Neuronal stem cell (in vitro differentiated cells): ENCODE results near the gene TRAM1L1. TPM values are rescaled to one million over a fixed set of nuclear protein-coding genes. Genes with fewer than 3 reads are reported as not detected.

Experiments
- DNase-seq: peaks from one replicate; pipeline ENCODE4 v3.0.0-alpha.2; 2013; ENCODE audit warnings: low spot score
- H2AFZ ChIP-seq: one replicate; pipeline ENCODE4 v1.6.1; 2013; ENCODE audit warnings: mild to moderate bottlenecking, low read length, inconsistent platforms
- H2AK5ac ChIP-seq: 2 replicates; pipeline ENCODE4 v1.6.1; 2013; ENCODE audit warnings: low read depth, mild to moderate bottlenecking, inconsistent platforms, low read length, moderate library complexity, mixed read lengths
- H2BK120ac ChIP-seq: 2 replicates; pipeline ENCODE4 v1.6.1; 2013; ENCODE audit warnings: low read depth, mild to moderate bottlenecking, inconsistent platforms, low read length, moderate library complexity, mixed read lengths
- H2BK12ac ChIP-seq: one replicate; pipeline ENCODE4 v1.6.1; 2013; ENCODE audit warnings: low read length, inconsistent platforms
- H2BK15ac ChIP-seq: 2 replicates; pipeline ENCODE4 v1.6.1; 2013; ENCODE audit warnings: mild to moderate bottlenecking, low read length, inconsistent platforms, mixed read lengths
- H2BK5ac ChIP-seq: one replicate; pipeline ENCODE4 v1.6.1; 2013; ENCODE audit warnings: inconsistent platforms, mild to moderate bottlenecking, low read length, moderate library complexity
- H3K14ac ChIP-seq: one replicate; pipeline ENCODE4 v1.6.1; 2013; ENCODE audit warnings: low read length, inconsistent platforms
- H3K18ac ChIP-seq: 2 replicates; pipeline ENCODE4 v1.6.1; 2013; ENCODE audit warnings: low read length, inconsistent platforms
- H3K23ac ChIP-seq: 2 replicates; pipeline ENCODE4 v1.6.1; 2013; ENCODE audit warnings: low read depth, mild to moderate bottlenecking, mixed read lengths, low read length, inconsistent platforms; ENCODE audit not compliant: poor library complexity
- H3K27ac ChIP-seq: replicated peaks from 3 replicates; pipeline ENCODE4 v1.5.1; 2013; ENCODE audit warnings: low read length, inconsistent platforms
- H3K27me3 ChIP-seq, 3 experiments: 2 replicates each; pipeline ENCODE4 v1.6.1; 2013; ENCODE audit warnings: low read length in 3 of 3, mild to moderate bottlenecking in 2 of 3, inconsistent platforms in 1 of 3, low read depth in 1 of 3, mixed read lengths in 1 of 3, moderate library complexity in 1 of 3; ENCODE audit not compliant: control insufficient read depth in 3 of 3, insufficient read depth in 3 of 3
- H3K36me3 ChIP-seq, 2 donors: replicated peaks in 1 of 2; 2 replicates each; pipeline ENCODE4 v1.6.1; 2013; ENCODE audit warnings: low read length in 2 of 2; ENCODE audit not compliant: control insufficient read depth in 2 of 2, insufficient read depth in 2 of 2
- H3K4ac ChIP-seq: 2 replicates; pipeline ENCODE4 v1.6.1; 2013; ENCODE audit warnings: inconsistent platforms, mild to moderate bottlenecking, low read length, moderate library complexity
- H3K4me1 ChIP-seq, 2 donors: 1 replicate in 1 of 2; 2 replicates in 1 of 2; pipeline ENCODE4 v1.6.1; 2013; ENCODE audit warnings: low read length in 2 of 2, low read depth in 1 of 2; ENCODE audit not compliant: control insufficient read depth in 2 of 2, insufficient read depth in 1 of 2
- H3K4me2 ChIP-seq: one replicate; pipeline ENCODE4 v1.6.1; 2013; ENCODE audit warnings: mild to moderate bottlenecking, low read length, inconsistent platforms; ENCODE audit not compliant: insufficient read depth, poor library complexity, severe bottlenecking
- H3K4me3 ChIP-seq, 2 donors: 2 replicates each; pipeline ENCODE4 v1.5.1; 2013; ENCODE audit warnings: low read length in 2 of 2, mild to moderate bottlenecking in 2 of 2, inconsistent platforms in 1 of 2, moderate library complexity in 1 of 2
- H3K79me1 ChIP-seq: one replicate; pipeline ENCODE4 v1.6.1; 2013; ENCODE audit warnings: low read depth, mild to moderate bottlenecking, inconsistent platforms, low read length, moderate library complexity
- H3K9ac ChIP-seq: one replicate; pipeline ENCODE4 v1.6.1; 2013; ENCODE audit warnings: mild to moderate bottlenecking, low read depth, low read length, inconsistent platforms; ENCODE audit not compliant: poor library complexity
- H3K9me3 ChIP-seq, 2 donors: replicated peaks in 1 of 2; 2 replicates each; pipeline versions ENCODE3 to v1.6.1; 2013; ENCODE audit warnings: low read length in 2 of 2, mild to moderate bottlenecking in 2 of 2, inconsistent platforms in 1 of 2, low read depth in 1 of 2, mixed read lengths in 1 of 2, moderate library complexity in 1 of 2; ENCODE audit not compliant: control insufficient read depth in 2 of 2, insufficient read depth in 1 of 2
- H4K8ac ChIP-seq: one replicate; pipeline ENCODE4 v1.6.1; 2013; ENCODE audit warnings: low read depth, mild to moderate bottlenecking, inconsistent platforms, low read length, moderate library complexity
- H4K91ac ChIP-seq: one replicate; pipeline ENCODE4 v1.6.1; 2013; ENCODE audit warnings: low read length, low read depth, mild to moderate bottlenecking, inconsistent platforms; ENCODE audit not compliant: poor library complexity
- WGBS, 2 donors: extraction: QIAGEN DNeasy Blood & Tissue Kit; methylation state at CpG; one replicate each; pipeline ENCODE4 v1.1.7; 2013; ENCODE audit warnings: missing lambda C conversion rate in 2 of 2, mixed read lengths in 1 of 2; ENCODE audit not compliant: insufficient read length in 2 of 2, insufficient replicate concordance in 1 of 2; ENCODE audit errors: extremely low coverage in 2 of 2; 5-methylcytosine and 5-hydroxymethylcytosine counted together
- polyA plus RNA-seq, 2 experiments: library from polyadenylated mRNA; stranded (reverse); fragments of 200-250 nt; gene quantifications; one replicate each; pipeline ENCODE4 v1.2.3, GENCODE V29; 2013

The TRAM1L1 gene
- polyA plus RNA-seq (2013, experiment 1 of 2), result 3.7 TPM
- polyA plus RNA-seq (2013, experiment 2 of 2), result 3.6 TPM

GRCh38 chr4:117084866-117085701, at the start of gene TRAM1L1:
TRAM1L1 (minus strand) TSS chr4:117085576; CDS start chr4:117085393, 183 bp downstream.
- Histone ChIP-seq H3K27ac (peak within 1 kb of the TSS; percentile 10), H2BK120ac (no peak within 1 kb of the TSS)
- no CpG with 5 or more reads among the region's 45 CpGs for WGBS, 2 donors

GRCh38 chr4:117134386-117134785, 49.0 kb upstream of the TRAM1L1 start:
- Histone ChIP-seq H3K36me3 (no peaks in the 10 kb centered on the region), H2BK5ac (no peak overlapping the region), H3K18ac (no peak overlapping the region), H4K8ac (no peak overlapping the region), H3K4ac (no peak overlapping the region), H2AK5ac (no peak overlapping the region), H2BK15ac (no peak overlapping the region), H4K91ac (no peak overlapping the region), H3K27ac (no peak overlapping the region), H2AFZ (peak overlapping the region; percentile 70), H3K4me2 (no peak overlapping the region), H3K4me1 (peaks cover 0 to 2% of the 10 kb centered on the region in 2 donors), H2BK12ac (no peak overlapping the region), H3K79me1 (no peaks in the 10 kb centered on the region), H3K23ac (no peak overlapping the region), H3K4me3 (no peak overlapping the region), H3K9ac (no peak overlapping the region), H3K27me3 (no peaks in the 10 kb centered on the region), H2BK120ac (no peak overlapping the region), H3K14ac (no peak overlapping the region), H3K9me3 (peaks cover 0 to 1% of the 10 kb centered on the region in 2 donors)
- no CpG with 5 or more reads among the region's 4 CpGs for WGBS, 2 donors
- peak; percentile 42 for DNase-seq

More at GRCh38 chr4:117084866-117085701, at the start of gene TRAM1L1:
- H3K4me1 ChIP-seq, result peaks cover 0 to 4% of the 10 kb centered on the region in 2 donors
- H4K8ac ChIP-seq, result no peak within 1 kb of the TSS
- H3K18ac ChIP-seq, result peak within 1 kb of the TSS; percentile 49
- H3K27me3 ChIP-seq, result no peaks in the 10 kb centered on the region
- H3K9ac ChIP-seq, result peak within 1 kb of the TSS; percentile 78
- peak within 1 kb of the TSS; percentile 87 for H2AFZ ChIP-seq
- H2BK5ac ChIP-seq, result no peak within 1 kb of the TSS
- no peak within 1 kb of the TSS for H3K23ac ChIP-seq
- H3K14ac ChIP-seq, result peak within 1 kb of the TSS; percentile 1
- no peaks in the 10 kb centered on the region for H3K79me1 ChIP-seq
- no peaks in the 10 kb centered on the region for H3K36me3 ChIP-seq
- peak within 1 kb of the TSS; percentile 52 to 79 for H3K4me3 ChIP-seq
- no peak within 1 kb of the TSS for H2AK5ac ChIP-seq
- H3K4me2 ChIP-seq, result peak within 1 kb of the TSS; percentile 62
- DNase-seq, result peak; percentile 73
- no peak within 1 kb of the TSS for H4K91ac ChIP-seq
- no peak within 1 kb of the TSS for H3K4ac ChIP-seq
- no peak within 1 kb of the TSS for H2BK15ac ChIP-seq
- H3K9me3 ChIP-seq, result no peaks in the 10 kb centered on the region
- no peak within 1 kb of the TSS for H2BK12ac ChIP-seq

GRCh38 chr4:117096886-117097285, 11.5 kb upstream of the TRAM1L1 start:
- no peaks in the 10 kb centered on the region for H3K27me3 ChIP-seq
- no peak overlapping the region for H3K14ac ChIP-seq
- DNase-seq, result no peak
- H4K91ac ChIP-seq, result no peak overlapping the region
- no peak overlapping the region for H2BK15ac ChIP-seq
- H3K4me3 ChIP-seq, result no peak overlapping the region
- no peak overlapping the region for H2BK120ac ChIP-seq
- no peak overlapping the region for H3K18ac ChIP-seq
- H4K8ac ChIP-seq, result no peak overlapping the region
- H3K4ac ChIP-seq, result no peak overlapping the region
- H3K27ac ChIP-seq, result no peak overlapping the region
- H3K9ac ChIP-seq, result no peak overlapping the region
- no peak overlapping the region for H2BK5ac ChIP-seq
- H3K23ac ChIP-seq, result no peak overlapping the region
- H3K79me1 ChIP-seq, result no peaks in the 10 kb centered on the region
- H2BK12ac ChIP-seq, result no peak overlapping the region
- H3K36me3 ChIP-seq, result no peaks in the 10 kb centered on the region
- no peak overlapping the region for H2AFZ ChIP-seq
- H3K4me1 ChIP-seq, result no peaks in the 10 kb centered on the region
- no peaks in the 10 kb centered on the region for H3K9me3 ChIP-seq
- no peak overlapping the region for H3K4me2 ChIP-seq
- H2AK5ac ChIP-seq, result no peak overlapping the region

- Histone ChIP-seq H3K23ac (no peak overlapping the region), H3K4me1 (no peaks in the 10 kb centered on the region), H2BK120ac (no peak overlapping the region), H3K36me3 (no peaks in the 10 kb centered on the region), H3K79me1 (no peaks in the 10 kb centered on the region), H3K4me2 (no peak overlapping the region), H3K18ac (no peak overlapping the region), H2BK5ac (no peak overlapping the region), H3K27me3 (no peaks in the 10 kb centered on the region), H3K9me3 (no peaks in the 10 kb centered on the region), H3K4ac (no peak overlapping the region), H3K4me3 (no peak overlapping the region), H2AFZ (no peak overlapping the region), H2BK15ac (no peak overlapping the region), H3K9ac (no peak overlapping the region), H4K91ac (no peak overlapping the region), H4K8ac (no peak overlapping the region), H2BK12ac (no peak overlapping the region), H3K14ac (no peak overlapping the region), H2AK5ac (no peak overlapping the region), H3K27ac (no peak overlapping the region)
- DNase-seq, result no peak
- WGBS, 2 donors, result 100% methylated on average over 1 of the region's 5 CpGs; no CpG with 5 or more reads in 1 of the 2 donors
Observed at GRCh38 chr4:117096462-117096861, 11.1 kb upstream of the TRAM1L1 start.
